GM18868 (cell line): ENCODE measurements around the gene DCBLD2.

ENCODE experiments used
- ATAC-seq: cut with Tn5 transposase; IDR thresholded peaks from one replicate; pipeline ENCODE4 v1.9.1; 2021; ENCODE audit warnings: mild to moderate bottlenecking, moderate library complexity; ENCODE audit not compliant: unreplicated experiment

DCBLD2 gene

DNA sequence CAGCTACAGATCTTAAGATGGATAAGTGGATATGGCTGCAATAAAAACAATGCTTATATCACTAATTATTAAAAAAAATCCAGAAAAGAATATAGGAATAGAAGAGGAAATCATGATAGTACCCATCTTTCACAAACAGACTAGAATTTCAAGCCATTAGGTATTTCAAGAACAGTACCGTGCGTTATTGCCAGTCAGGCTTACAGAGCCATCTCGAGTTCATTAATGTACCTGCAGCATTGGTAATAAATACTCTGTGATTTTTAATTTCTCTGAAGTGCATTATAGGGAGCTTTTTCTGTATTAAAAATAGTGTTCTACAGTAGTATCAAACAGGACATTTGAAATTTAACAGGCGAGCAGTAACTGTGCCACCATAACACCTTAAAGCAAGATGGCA, 102.7 kb downstream of the DCBLD2 start:
- no peak for ATAC-seq

DNA sequence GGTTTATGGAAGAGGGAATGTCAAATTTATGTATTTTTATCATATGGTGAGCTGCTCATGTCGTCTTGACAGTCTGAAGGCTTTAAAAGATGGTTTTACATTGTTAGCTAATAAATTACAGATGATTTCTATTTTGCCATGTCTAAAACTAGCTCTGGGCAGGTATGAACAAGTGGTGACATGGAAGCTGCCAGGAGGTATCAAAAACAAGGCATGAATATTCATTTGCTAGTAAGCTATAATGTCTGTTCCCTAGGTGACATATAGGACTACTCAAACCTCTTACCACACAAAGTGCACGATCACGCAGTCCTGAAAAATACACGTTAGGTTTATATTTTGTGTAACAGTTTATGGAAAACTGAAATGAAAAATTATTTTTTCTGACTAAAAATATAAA, 103.6 kb downstream of the DCBLD2 start:
- ATAC-seq, result no peak

DNA sequence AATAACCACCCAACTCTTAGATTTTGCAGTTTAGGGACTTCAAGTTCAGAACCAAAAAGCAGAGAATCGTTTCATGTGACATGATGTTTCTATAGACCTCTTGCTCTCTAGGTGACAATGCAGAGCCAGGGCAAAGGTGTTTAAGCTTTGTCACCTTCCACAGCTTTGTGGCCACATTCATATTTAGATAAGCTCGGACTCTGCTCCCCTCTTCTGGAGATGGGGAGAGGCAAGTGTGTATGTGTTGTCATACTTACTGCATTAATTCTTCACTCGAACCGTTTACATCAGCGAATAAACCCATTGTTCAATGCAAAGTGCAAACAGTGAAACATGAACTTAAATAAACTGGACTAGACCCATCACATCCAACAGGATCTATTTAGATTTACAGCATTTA, 105.2 kb downstream of the DCBLD2 start:
- ATAC-seq, result no peak

DNA sequence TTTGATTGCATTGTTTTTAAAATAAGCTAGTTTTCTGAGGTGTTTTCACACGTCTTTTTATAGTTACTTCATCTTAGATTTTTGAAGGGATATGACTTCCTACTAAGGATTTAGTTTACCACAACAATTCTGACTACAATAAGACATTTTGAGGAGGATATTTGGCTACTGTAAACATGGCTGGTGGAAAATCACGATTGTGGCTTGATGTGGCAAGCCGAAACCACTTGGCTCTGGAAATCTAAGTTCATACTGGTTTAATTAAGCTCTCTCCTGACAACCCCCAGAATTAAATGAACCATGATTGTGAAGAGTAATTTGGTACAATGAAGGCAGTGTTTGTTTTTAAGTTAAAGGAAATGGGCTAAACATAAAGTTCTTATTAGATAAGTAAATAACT, 107.5 kb downstream of the DCBLD2 start:
- ATAC-seq, result no peak

DNA sequence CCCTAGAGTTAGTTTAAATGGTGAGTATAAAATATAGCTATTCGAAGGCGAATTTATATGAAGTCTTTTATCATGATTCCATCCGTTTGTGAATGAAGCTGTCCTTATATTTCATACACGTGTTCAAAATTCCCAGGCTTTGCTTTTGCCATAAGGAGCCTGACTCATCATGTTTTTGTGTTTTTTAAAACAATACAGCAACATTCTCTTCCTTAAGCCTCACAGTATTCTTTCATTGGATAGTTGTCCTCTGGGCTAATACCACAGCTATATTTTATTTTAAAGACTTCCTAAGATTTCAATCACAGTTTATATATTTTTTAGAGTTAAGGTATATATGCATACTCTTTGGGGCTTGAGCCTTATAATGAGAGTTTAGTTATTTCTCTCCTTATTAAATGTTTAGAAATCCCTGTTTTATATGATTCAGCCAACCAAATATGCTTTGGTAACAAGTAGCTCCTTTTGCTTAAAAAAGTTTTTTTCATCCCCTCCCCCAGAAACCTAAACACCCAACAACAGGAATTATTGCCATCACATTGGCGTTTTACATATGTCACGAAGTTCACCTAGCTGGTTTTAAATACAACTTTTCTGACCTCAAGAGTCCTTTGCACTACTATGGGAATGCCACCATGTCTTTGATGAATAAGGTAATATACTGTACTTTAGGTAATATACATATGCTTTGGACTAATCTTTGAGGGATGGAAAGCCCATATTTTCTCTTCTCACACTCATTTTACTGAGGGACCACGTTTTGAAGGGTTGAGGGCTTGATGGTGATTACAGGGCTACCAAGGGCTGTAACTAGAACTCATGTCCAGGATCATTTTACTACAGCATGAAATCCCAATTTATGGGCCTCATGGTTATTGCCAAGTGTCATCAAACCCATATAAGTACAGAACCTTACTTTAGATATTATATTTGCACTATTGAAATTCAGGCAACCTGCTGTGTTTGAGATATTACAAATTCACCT, 109.9 kb downstream of the DCBLD2 start:
- no peak for ATAC-seq

DNA sequence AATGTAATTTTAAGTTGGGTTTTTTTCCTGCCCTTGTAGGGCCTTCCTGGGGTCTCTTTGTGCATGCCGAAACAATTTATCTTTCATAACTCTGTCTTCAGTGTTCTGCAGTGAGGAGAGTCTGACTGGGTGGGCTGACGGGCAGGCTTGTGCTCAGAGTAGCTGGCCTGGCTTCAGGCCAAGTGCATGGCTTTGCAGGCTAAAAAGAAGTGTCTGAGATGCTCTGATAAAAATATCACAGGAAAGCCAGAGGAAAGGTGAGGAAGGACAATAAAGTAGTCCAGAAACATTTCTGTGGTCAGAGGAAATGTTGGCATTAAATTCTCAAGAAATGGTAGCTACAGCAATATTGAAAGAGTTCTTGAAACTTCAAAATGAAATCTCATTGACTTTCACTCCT, 112.8 kb downstream of the DCBLD2 start:
- no peak for ATAC-seq

DNA sequence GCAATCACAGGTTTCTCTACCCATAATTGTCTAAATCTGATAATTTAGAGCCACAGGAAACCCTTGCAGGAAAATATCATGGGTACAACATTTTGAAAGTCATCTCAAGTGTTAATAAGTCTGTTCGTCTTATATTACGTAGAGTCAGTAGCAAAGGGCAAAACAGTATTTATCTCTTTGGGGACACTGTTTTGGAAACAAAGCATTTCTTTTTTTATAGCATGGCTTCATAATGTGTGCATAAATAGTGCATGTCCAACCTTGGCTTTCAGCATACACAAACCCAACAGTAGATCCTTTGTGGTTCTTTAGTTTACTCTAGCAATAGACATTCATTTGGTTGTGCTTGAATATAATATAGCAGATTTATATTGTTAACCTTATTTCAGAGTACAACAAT, 114.3 kb downstream of the DCBLD2 start:
- ATAC-seq, result no peak

DNA sequence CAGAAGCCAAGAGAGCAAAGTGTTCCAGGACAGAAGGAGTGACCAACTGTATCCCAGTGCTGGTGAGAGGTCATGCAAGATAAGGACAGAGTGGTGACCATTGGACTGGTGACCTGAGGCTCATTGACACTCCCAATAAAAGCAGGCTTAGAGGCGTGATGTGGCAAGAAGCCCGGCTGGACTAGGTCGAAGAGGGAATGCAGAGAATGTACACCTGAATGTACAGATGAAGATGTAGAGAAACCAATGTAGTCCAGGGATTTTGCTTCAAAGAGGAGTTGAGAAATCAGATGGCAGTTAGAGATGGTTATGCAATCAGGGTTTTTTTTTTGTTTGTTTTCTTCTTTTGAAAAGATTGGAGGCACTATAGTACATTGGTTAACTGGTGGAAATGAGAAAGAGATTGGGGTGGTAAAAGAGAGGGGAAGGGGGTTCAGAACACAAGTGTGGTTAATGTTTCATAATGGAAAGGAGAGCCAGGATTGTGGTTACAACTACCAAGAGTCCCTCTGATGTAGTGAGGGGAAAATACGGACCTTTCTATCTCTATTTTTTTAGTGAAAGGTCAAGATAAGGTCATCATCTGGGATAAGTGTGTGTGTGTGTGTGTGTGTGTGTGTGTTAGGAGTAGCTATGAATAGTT, 115.0 kb downstream of the DCBLD2 start:
- no peak for ATAC-seq

DNA sequence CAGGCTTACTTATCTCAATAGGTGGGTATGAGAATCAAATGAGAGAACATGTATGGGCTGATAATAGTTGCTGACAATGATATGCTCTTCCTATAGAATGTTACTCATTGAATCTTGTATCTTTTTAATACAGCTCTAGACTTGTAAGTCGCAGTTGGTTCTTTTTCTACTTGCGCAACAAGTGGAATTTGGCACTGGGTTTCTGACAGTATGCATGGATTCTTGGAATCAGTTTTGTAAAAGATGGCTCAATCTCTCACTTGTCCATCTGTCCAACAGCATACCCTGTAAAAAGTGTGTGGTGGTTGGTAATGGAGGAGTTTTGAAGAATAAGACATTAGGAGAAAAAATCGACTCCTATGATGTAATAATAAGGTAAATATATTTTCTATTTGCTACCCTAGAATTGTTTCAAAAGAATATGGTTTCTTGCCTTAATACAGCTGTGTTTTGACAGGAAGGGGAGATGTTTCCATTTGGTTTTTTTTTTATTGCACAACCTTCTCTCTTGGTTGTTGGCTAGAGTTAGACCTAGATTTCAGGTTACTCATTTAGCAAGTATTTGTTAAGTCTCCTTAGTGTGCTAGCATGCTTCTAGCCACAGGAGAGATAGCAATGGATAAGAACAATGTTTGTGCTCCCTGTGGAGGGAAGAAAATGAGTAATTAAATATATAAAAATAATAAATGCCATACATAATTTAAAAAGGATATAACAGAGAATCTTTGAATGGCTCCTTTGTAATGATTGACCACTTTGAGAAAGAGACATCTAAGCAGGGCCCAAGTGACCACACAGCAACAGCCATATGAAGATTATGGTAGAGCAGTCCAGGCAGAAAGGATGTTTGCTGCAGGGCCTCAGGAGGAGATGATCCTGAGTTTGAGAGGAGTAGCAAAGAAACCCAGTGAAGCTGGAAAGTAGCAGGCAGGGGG, 116.6 kb downstream of the DCBLD2 start:
- ATAC-seq, result no peak

DNA sequence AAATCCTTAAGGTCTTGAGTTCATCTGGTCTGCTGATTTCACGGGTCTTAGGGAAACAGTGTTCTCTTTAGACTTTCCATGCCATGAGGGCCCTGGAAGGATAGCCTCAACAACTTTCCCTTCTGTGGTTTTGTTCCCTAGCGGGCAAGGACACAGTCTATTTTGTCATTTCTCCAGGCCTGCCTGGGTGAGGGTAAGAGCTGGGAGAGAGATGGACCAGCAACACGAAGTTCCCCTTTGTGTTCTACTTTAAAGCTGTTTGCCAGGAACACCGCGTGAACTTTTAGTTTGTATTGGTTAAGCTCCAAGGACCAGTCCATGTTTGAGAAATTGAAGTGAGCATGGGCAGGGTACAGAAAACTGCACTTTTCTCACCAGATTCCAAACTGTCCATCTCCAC, 117.5 kb downstream of the DCBLD2 start:
- ATAC-seq, result no peak

DNA sequence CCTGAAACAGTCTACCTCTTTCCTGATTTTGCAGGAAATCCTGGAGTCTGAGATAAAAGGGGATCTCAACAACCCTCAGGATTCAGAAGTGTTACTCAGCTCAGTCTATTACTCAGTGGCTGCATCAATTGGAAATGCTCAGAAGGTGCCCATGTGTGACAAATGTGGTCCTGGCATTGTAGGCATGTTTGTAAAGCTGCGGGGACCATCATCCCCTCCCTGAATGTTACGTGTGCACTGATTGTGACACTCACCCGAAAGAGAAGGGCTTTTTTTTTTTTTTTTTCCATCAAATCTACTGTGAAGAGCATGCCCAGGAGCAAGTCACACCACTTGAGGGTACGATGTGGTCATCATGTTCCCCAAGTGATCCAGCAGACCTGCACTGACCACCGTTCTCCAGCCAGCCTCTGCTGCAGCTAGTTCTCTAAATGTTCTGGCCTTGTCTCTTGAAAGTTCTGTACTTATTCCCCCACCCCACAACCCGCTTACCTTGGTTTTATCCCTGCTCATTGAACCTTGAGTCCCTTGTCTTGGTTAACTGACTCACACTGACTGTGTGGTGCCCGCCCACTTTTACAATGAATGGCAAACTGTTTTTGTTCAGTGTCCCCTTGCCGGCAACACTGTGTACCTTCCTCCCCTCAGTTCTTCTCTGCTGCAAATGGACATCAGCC, 118.5 kb downstream of the DCBLD2 start:
- peak; percentile 73 for ATAC-seq

DNA sequence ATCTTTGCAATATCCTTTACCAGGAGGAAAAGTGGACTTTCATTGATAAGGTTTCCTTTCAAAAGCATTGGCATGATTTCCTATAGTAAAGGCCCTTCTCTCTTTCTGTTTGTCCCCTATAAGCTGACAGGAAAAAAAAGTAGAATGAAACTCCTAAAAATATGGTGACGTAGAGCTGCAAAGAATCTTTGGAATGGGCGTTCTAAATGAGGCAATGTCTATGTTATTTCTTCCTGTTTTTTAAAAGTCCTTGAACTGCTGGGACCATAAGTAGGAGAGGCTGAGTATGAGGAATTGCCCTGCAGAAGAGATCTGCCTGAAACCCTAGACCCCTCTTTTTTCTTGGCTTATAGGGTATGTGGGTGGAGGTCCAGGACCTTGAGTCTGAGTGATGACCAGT, 121.2 kb downstream of the DCBLD2 start:
- no peak for ATAC-seq

DNA sequence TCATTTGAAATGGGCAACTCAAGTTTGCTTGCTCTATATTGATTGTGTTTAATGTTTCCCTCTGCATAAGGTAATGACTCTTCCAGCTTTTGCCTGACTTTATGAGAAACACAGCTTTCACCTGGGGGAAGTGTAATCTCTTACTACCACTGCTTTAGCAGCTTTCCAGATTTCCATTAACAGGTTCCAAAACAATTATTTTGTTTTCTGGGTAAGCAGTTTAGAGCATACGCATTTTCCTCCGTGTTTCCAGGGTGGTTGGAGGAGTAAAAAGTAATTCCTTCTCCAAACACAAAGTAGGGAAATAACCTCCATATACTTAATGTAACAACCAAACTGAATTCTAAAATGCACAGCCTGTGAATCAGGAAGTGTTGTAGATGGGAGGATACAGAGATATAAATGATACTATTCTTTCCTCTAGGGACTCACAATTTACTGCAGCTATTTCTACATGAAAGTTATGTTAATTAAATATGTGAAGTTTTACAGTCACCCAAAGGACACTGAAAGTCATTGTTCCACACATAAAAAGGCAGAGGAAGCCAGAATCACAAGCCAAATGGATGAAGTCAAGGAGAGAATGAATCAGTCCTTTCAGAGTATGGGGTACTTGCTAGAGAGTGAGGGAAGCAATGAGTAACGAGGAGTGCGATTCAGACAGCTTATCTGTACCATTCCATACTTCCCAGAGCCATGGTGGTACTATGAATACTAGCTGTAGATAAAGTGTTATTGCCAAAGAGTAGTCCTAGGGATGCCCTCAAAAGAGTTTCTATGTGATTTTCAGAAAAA, 121.8 kb downstream of the DCBLD2 start:
- ATAC-seq, result no peak

DNA sequence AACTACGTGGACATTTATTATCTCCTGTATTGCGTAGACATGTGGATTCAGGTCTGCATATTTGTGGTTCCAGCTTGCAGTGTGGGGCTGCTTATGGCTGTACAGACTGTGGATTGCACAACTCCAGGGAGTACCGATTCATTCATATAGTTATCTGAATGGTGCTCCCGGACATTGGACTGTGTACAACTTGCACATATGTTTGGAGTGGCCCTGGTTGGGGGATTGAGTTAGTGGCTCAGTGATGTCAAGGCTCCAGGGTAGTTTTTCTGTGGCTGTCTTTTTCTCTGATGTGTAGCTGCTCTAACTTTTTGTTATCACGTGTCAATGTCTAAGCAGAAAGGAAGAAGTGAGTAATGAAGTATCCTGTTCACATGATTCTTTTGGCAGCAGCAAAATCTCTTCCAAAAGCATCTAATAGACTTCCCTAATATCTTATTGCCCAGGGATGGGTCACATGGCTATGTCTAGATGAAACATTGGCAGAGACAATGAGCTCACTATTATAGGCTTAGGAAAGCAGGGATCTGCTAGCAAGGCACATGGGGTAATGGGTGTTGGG, 122.6 kb downstream of the DCBLD2 start:
- no peak for ATAC-seq

DNA sequence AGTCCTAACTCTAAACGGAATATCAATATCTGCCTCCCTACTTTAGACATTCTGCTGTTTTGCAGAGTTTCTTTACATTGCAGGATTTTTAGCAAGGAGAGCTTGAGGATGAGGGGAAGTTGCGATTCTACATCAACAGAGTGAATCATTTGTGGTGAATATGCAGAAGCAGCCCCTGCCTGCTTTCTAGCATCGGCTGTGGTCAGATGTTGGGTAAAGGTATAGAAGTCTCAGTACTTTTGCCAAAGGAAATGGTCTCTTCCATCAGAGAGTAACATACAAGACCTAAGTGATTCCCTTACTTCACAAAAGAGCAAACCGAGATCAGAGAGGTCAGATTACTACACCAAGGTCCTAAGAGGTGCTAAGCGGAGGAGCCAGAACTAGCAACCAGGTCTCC, 123.1 kb downstream of the DCBLD2 start:
- ATAC-seq, result no peak

DNA sequence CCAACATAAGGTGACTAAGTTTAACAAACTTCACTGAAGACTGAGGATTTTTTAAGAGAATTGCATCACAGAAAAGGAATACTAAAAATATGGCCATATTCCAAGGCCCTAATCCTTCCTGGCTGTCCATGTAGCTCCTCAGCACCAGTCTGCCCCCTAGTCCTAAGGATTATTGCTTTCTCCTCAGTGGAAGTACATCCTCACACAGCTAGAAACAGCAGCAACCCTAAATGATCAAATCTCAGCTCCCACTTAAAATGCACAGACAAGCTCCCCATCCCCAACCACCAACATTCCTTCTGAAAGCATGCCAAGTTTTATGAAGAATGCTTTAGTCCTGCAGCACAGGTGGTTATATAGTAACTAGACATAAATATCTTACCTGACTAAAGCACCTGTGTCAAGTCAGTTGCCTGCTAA, 123.7 kb downstream of the DCBLD2 start:
- no peak for ATAC-seq

DNA sequence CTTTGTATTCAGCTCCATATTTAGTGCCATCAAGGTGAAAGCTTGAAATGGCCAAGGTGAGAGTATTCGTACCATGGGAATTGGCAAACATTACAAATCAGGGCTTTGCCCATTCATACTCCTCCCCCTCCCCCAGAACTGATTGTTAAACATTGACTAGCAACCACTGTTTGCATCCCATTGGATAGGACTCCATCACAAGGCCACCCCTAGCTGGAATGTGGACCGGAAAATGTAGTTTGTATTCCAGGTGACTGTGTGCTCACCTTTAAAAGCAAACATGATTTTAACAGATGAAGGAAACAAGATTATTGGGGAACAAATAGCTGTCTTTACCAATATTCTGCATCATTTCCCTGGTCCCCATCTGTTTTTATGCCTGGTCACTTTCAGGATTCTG, 124.2 kb downstream of the DCBLD2 start:
- no peak for ATAC-seq

DNA sequence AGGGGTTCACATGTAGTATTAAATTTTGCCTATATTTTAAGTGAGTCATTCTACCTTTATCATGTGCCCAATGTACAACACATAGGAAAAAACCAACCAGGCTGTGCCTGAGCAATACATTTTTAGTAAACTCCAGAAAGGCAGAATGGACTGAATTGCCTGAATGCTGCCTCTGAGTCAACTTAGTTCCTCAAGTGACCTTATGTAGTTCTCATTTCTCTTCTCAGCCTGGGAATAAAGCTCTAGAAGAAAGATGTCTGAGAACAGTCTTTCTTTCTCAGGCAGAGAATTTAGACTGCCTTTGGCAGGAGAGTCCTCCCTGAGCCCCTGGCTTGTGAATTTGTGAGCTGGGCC, 125.4 kb downstream of the DCBLD2 start:
- no peak for ATAC-seq

DNA sequence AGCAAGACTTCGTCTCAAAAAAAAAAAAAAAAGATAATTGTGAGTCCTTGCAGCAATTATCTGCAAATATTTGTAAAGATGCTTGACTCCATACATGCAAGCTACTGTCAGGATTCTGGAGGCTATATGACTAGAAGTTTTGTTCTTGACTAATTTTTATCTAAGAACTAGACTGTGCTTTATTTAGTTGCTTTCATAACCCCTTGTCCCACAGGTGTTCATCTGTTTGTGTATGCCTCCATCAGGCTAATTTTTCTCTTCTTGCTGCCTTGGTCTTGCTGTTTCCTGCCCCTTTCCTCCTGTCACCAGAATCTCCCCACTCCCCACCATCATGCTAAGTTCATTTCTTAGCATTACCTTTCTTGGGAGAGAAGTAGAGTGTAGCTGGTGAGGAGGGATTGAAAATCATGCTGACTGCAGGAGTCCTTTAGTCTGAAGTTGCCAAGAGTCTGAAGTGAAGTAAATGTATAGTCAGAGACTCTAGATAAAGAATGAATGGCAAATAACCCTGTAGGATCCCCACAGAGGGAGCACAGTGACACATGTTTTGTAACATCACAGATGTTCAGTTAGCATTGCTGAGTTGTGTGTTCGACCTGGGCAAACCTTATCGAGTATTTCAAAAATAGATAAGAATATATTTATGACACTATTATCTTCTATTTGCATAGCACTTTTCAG, 125.9 kb downstream of the DCBLD2 start:
- peak; percentile 29 for ATAC-seq
